GM23338 (cell line): Measurements from ENCODE around the gene MYO6. TPM values are rescaled to one million over a fixed set of nuclear protein-coding genes. Genes with fewer than 3 reads are reported as not detected.

Experiments used
- ATAC-seq: fragments of 200-7000 bp; cut with Tn5 transposase; 3 replicates; pipeline ENCODE4 v1.9.1; 2020
- DNase-seq: peaks from one replicate; pipeline ENCODE4 v3.0.0-alpha.2; 2015; ENCODE audit warnings: low spot score
- H2AFZ ChIP-seq: fragments of 200-600 bp; sonication (generic); 2 replicates; pipeline ENCODE4 v1.8.0; 2016; ENCODE audit warnings: antibody characterized with exemption, mild to moderate bottlenecking, moderate library complexity
- H3F3A ChIP-seq: fragments of 200-600 bp; sonication (generic); replicated peaks from 2 replicates; pipeline ENCODE4 v1.8.0; 2017; ENCODE audit warnings: antibody characterized with exemption, mixed run types, low read depth
- H3K27ac ChIP-seq: fragments of 200-600 bp; sonication (generic); 2 replicates; pipeline ENCODE4 v1.6.1; 2016; ENCODE audit warnings: low read depth
- H3K27me3 ChIP-seq: fragments of 200-600 bp; sonication (generic); 2 replicates; pipeline ENCODE4 v1.8.0; 2016; ENCODE audit warnings: mild to moderate bottlenecking, mixed run types, moderate library complexity; ENCODE audit not compliant: insufficient read depth
- H3K36me3 ChIP-seq: fragments of 200-600 bp; sonication (generic); 2 replicates; pipeline ENCODE4 v1.8.0; 2016; ENCODE audit warnings: mild to moderate bottlenecking; ENCODE audit not compliant: insufficient read depth
- H3K4me1 ChIP-seq: fragments of 200-600 bp; sonication (generic); 2 replicates; pipeline ENCODE4 v1.8.0; 2016; ENCODE audit warnings: mild to moderate bottlenecking, moderate library complexity; ENCODE audit not compliant: insufficient read depth
- H3K4me2 ChIP-seq: fragments of 200-600 bp; sonication (generic); 2 replicates; pipeline ENCODE4 v1.7.1; 2017; ENCODE audit warnings: mixed run types
- H3K4me3 ChIP-seq: fragments of 200-600 bp; sonication (generic); 2 replicates; pipeline ENCODE4 v1.6.1; 2016; ENCODE audit warnings: mixed run types
- H3K79me2 ChIP-seq: fragments of 200-600 bp; sonication (generic); replicated peaks from 2 replicates; pipeline ENCODE4 v1.8.0; 2017; ENCODE audit warnings: mild to moderate bottlenecking; ENCODE audit not compliant: insufficient read depth
- H3K9me2 ChIP-seq: fragments of 200-600 bp; sonication (generic); 2 replicates; pipeline ENCODE4 v1.8.0; 2017; ENCODE audit not compliant: insufficient read depth
- H4K20me1 ChIP-seq: fragments of 200-600 bp; sonication (generic); replicated peaks from 2 replicates; pipeline ENCODE4 v1.8.0; 2017; ENCODE audit warnings: mild to moderate bottlenecking; ENCODE audit not compliant: insufficient read depth
- H3K27ac Mint-ChIP-seq: 2 replicates; pipeline ENCODE4 v1.8.0; 2020; ENCODE audit warnings: inconsistent platforms, mild to moderate bottlenecking, moderate library complexity, mixed read lengths
- H3K27me3 Mint-ChIP-seq: 3 replicates; pipeline ENCODE4 v1.8.0; 2022; ENCODE audit warnings: low read depth, mild to moderate bottlenecking, moderate library complexity, mixed read lengths, inconsistent platforms; ENCODE audit not compliant: insufficient read depth, poor library complexity
- H3K36me3 Mint-ChIP-seq: 3 replicates; pipeline ENCODE4 v1.8.0; 2021; ENCODE audit warnings: low read depth, mild to moderate bottlenecking, inconsistent platforms, moderate library complexity, mixed read lengths
- H3K4me1 Mint-ChIP-seq: 3 replicates; pipeline ENCODE4 v1.8.0; 2020; ENCODE audit warnings: mild to moderate bottlenecking, inconsistent platforms, mixed read lengths
- H3K4me3 Mint-ChIP-seq: 3 replicates; pipeline ENCODE4 v1.8.0; 2021; ENCODE audit warnings: moderate library complexity, mild to moderate bottlenecking, inconsistent platforms, mixed read lengths
- H3K9me3 Mint-ChIP-seq: 3 replicates; pipeline ENCODE4 v1.8.0; 2020; ENCODE audit warnings: moderate library complexity, mild to moderate bottlenecking, inconsistent platforms, mixed read lengths
- EZH2 ChIP-seq: fragments of 200-600 bp; sonication (generic); IDR thresholded peaks from one replicate; pipeline ENCODE4 v1.8.0; 2017; ENCODE audit warnings: antibody characterized with exemption, mild to moderate bottlenecking, low read depth; ENCODE audit not compliant: unreplicated experiment
- EZH2phosphoT487 ChIP-seq: fragments of 200-600 bp; sonication (generic); IDR thresholded peaks from one replicate; pipeline ENCODE4 v1.8.1; 2018; ENCODE audit warnings: antibody characterized with exemption; ENCODE audit not compliant: unreplicated experiment
- JUNB ChIP-seq: IDR thresholded peaks from one replicate; pipeline ENCODE4 v1.6.1; 2016; ENCODE audit warnings: antibody characterized with exemption; ENCODE audit not compliant: unreplicated experiment
- POLR2AphosphoS5 ChIP-seq: IDR thresholded peaks from 2 replicates; pipeline ENCODE4 v1.6.1; 2016; ENCODE audit warnings: antibody characterized with exemption, low read depth
- STAT1 ChIP-seq: IDR thresholded peaks from one replicate; pipeline ENCODE4 v1.6.1; 2016; ENCODE audit warnings: antibody characterized with exemption; ENCODE audit not compliant: unreplicated experiment
- ZNF114 ChIP-seq: fragments of 250-450 bp; sonication (Bioruptor Pico); IDR thresholded peaks from 2 replicates; pipeline ENCODE4 v1.5.0; 2020; ENCODE audit warnings: mild to moderate bottlenecking, moderate library complexity
- polyA plus RNA-seq: library from polyadenylated mRNA; unstranded; fragments of >200 nt; fragmentation: Nextera tagmentation; extraction: Ambion mirVana; gene quantifications from 2 replicates; pipeline ENCODE4 v1.2.1, GENCODE V29; 2016
- total RNA-seq: library from RNA; depleted of rRNA; stranded (reverse); fragments of >200 nt; shearing (Covaris generic); gene quantifications from 2 replicates; pipeline ENCODE4 v1.2.3, GENCODE V29; 2014
- TF ChIP-seq, protein P1 (sequence below): IDR thresholded peaks from 2 replicates; pipeline ENCODE4 v1.6.1; 2016; ENCODE audit warnings: antibody characterized with exemption
- TF ChIP-seq, protein P2 (sequence below): IDR thresholded peaks from one replicate; pipeline ENCODE4 v1.6.1; 2018; ENCODE audit warnings: antibody characterized with exemption; ENCODE audit not compliant: unreplicated experiment
- TF ChIP-seq, protein P3 (sequence below), 2 experiments: fragments of 200-600 bp in 1 of 2; sonication (generic) in 1 of 2; conservative IDR thresholded peaks; 2 replicates each; pipeline versions ENCODE4 v1.5.1 to v1.6.1; 2016 to 2017; ENCODE audit warnings: antibody characterized with exemption in 2 of 2, low read depth in 2 of 2, mild to moderate bottlenecking in 2 of 2, moderate library complexity in 1 of 2

Gene MYO6
- total and polyA plus RNA-seq, 2 experiments from 2014 or later: 21.8 to 33.0 TPM

DNA sequence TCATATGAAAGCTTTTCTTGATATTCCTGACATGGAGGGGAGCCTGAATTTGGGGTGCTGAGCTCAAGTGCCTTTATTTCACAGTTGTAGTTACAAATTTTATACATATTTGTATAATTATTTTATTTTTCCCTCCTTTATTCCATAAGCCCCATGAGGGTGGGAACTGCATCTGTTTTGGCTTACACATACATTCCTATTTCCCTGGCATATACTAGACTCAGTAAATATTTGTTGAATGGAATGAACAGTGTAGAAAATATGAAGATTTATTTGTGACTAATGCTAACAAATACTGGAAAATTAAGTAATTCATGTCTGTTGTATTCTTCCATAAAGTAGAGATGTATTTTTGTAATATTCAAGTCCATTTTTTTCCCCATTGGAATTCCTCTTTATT, 127.1 kb downstream of the MYO6 start:
- H3K79me2 ChIP-seq: no peaks in the 10 kb centered on the region
- TF ChIP-seq JUNB (no peak), EZH2 (no peak), EZH2phosphoT487 (no peak), POLR2AphosphoS5 (no peak), STAT1 (no peak), ZNF114 (no peak)
- TF ChIP-seq, protein P1, sequence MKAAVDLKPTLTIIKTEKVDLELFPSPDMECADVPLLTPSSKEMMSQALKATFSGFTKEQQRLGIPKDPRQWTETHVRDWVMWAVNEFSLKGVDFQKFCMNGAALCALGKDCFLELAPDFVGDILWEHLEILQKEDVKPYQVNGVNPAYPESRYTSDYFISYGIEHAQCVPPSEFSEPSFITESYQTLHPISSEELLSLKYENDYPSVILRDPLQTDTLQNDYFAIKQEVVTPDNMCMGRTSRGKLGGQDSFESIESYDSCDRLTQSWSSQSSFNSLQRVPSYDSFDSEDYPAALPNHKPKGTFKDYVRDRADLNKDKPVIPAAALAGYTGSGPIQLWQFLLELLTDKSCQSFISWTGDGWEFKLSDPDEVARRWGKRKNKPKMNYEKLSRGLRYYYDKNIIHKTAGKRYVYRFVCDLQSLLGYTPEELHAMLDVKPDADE: no peak
- H4K20me1 ChIP-seq: no peaks in the 10 kb centered on the region
- H3F3A ChIP-seq: no peaks in the 10 kb centered on the region
- no peak overlapping the region for H3K4me3 ChIP-seq
- H3K4me2 ChIP-seq: no peak overlapping the region
- H3K27ac ChIP-seq: no peak overlapping the region
- peaks cover 8% of the 10 kb centered on the region; the same call in 1 of the 2 replicates for H3K4me1 ChIP-seq
- H3K27ac Mint-ChIP-seq: no peak overlapping the region
- no peaks in the 10 kb centered on the region for H3K9me2 ChIP-seq
- peaks cover 11% of the 10 kb centered on the region for H3K4me1 Mint-ChIP-seq
- DNase-seq (no peak), ATAC-seq (no peak)
- H3K9me3 Mint-ChIP-seq: no peaks in the 10 kb centered on the region
- no peaks in the 10 kb centered on the region for H3K36me3 ChIP-seq
- no peaks in the 10 kb centered on the region for H3K27me3 ChIP-seq
- H3K27me3 Mint-ChIP-seq: peaks cover 5% of the 10 kb centered on the region
- no peak overlapping the region for H3K4me3 Mint-ChIP-seq
- no peak overlapping the region for H2AFZ ChIP-seq
- H3K36me3 Mint-ChIP-seq: no peaks in the 10 kb centered on the region; the same call in 2 of the 3 replicates

DNA sequence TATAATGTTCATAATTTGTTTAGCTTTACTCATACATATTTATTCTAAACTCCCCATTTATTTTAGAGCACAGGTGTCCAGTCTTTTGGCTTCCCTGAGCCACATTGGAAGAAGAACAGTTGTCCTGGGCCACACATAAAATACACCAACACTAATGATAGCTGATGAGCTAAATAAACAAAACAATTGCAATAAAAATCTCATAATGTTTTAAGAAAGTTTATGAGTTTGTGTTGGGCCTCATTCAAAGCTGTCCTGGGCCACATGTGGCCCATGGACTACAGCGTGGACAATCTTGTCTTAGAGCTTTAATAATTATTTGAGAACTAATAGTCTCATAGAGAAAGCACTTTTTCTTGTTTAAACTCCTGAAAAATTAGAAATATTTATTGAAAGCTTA, 131.3 kb downstream of the MYO6 start:
- H3K27me3 Mint-ChIP-seq: peaks cover 5% of the 10 kb centered on the region

More for the DNA sequence above, 131.3 kb downstream of the MYO6 start:
- Histone ChIP-seq H3K27ac (no peak overlapping the region), H3K4me2 (no peak overlapping the region), H3K9me2 (no peaks in the 10 kb centered on the region), H2AFZ (no peak overlapping the region), H4K20me1 (no peaks in the 10 kb centered on the region), H3K27me3 (no peaks in the 10 kb centered on the region), H3K4me1 (no peaks in the 10 kb centered on the region), H3K36me3 (no peaks in the 10 kb centered on the region), H3F3A (no peaks in the 10 kb centered on the region), H3K79me2 (no peaks in the 10 kb centered on the region), H3K4me3 (no peak overlapping the region)
- Mint-ChIP-seq H3K36me3 (no peaks in the 10 kb centered on the region), H3K9me3 (no peaks in the 10 kb centered on the region; the same call in 2 of the 3 replicates), H3K4me1 (peaks cover 11% of the 10 kb centered on the region), H3K4me3 (no peak overlapping the region), H3K27ac (no peak overlapping the region)
- no peak for TF ChIP-seq STAT1
- TF ChIP-seq, protein P2, sequence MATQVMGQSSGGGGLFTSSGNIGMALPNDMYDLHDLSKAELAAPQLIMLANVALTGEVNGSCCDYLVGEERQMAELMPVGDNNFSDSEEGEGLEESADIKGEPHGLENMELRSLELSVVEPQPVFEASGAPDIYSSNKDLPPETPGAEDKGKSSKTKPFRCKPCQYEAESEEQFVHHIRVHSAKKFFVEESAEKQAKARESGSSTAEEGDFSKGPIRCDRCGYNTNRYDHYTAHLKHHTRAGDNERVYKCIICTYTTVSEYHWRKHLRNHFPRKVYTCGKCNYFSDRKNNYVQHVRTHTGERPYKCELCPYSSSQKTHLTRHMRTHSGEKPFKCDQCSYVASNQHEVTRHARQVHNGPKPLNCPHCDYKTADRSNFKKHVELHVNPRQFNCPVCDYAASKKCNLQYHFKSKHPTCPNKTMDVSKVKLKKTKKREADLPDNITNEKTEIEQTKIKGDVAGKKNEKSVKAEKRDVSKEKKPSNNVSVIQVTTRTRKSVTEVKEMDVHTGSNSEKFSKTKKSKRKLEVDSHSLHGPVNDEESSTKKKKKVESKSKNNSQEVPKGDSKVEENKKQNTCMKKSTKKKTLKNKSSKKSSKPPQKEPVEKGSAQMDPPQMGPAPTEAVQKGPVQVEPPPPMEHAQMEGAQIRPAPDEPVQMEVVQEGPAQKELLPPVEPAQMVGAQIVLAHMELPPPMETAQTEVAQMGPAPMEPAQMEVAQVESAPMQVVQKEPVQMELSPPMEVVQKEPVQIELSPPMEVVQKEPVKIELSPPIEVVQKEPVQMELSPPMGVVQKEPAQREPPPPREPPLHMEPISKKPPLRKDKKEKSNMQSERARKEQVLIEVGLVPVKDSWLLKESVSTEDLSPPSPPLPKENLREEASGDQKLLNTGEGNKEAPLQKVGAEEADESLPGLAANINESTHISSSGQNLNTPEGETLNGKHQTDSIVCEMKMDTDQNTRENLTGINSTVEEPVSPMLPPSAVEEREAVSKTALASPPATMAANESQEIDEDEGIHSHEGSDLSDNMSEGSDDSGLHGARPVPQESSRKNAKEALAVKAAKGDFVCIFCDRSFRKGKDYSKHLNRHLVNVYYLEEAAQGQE: no peak
- TF ChIP-seq POLR2AphosphoS5: no peak
- TF ChIP-seq EZH2: no peak
- TF ChIP-seq, protein P3, sequence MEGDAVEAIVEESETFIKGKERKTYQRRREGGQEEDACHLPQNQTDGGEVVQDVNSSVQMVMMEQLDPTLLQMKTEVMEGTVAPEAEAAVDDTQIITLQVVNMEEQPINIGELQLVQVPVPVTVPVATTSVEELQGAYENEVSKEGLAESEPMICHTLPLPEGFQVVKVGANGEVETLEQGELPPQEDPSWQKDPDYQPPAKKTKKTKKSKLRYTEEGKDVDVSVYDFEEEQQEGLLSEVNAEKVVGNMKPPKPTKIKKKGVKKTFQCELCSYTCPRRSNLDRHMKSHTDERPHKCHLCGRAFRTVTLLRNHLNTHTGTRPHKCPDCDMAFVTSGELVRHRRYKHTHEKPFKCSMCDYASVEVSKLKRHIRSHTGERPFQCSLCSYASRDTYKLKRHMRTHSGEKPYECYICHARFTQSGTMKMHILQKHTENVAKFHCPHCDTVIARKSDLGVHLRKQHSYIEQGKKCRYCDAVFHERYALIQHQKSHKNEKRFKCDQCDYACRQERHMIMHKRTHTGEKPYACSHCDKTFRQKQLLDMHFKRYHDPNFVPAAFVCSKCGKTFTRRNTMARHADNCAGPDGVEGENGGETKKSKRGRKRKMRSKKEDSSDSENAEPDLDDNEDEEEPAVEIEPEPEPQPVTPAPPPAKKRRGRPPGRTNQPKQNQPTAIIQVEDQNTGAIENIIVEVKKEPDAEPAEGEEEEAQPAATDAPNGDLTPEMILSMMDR (conservative IDR thresholded peaks at IDR 0.05; ENCODE audit: low read depth in 2 of 2): no peak
- ATAC-seq (no peak), DNase-seq (no peak)
